Parathyroid adenoma (tissue), 2 donors: ENCODE data around the gene CUX1.

ENCODE experiments used
- H2AFZ ChIP-seq: fragments of 300-600 bp; sonication (generic); one replicate; pipeline ENCODE4 v1.7.0; 2017; ENCODE audit warnings: antibody characterized with exemption, mild to moderate bottlenecking
- H3K27ac ChIP-seq: fragments of 300-600 bp; sonication (generic); one replicate; pipeline ENCODE4 v1.7.0; 2017
- H3K27me3 ChIP-seq: fragments of 300-600 bp; sonication (generic); one replicate; pipeline ENCODE4 v1.7.0; 2017; ENCODE audit warnings: low read length; ENCODE audit not compliant: control insufficient read depth, insufficient read depth
- H3K36me3 ChIP-seq: fragments of 300-600 bp; sonication (generic); one replicate; pipeline ENCODE4 v1.7.0; 2017; ENCODE audit warnings: low read length; ENCODE audit not compliant: control insufficient read depth, insufficient read depth
- H3K4me1 ChIP-seq: fragments of 300-600 bp; sonication (generic); one replicate; pipeline ENCODE4 v1.7.0; 2017; ENCODE audit warnings: control low read depth
- H3K4me2 ChIP-seq: fragments of 300-600 bp; sonication (generic); one replicate; pipeline ENCODE4 v1.7.0; 2017; ENCODE audit warnings: low read length
- H3K4me3 ChIP-seq: fragments of 300-600 bp; sonication (generic); one replicate; pipeline ENCODE4 v1.7.0; 2017; ENCODE audit warnings: low read depth, low read length
- H3K79me2 ChIP-seq: fragments of 300-600 bp; sonication (generic); one replicate; pipeline ENCODE4 v1.7.0; 2017; ENCODE audit warnings: control low read depth
- H3K9ac ChIP-seq: fragments of 300-600 bp; sonication (generic); one replicate; pipeline ENCODE4 v1.7.0; 2017; ENCODE audit warnings: mild to moderate bottlenecking
- H3K9me3 ChIP-seq: fragments of 300-600 bp; sonication (generic); one replicate; pipeline ENCODE4 v1.7.0; 2017; ENCODE audit warnings: low read length; ENCODE audit not compliant: control insufficient read depth
- CTCF ChIP-seq: fragments of 300-600 bp; sonication (generic); IDR thresholded peaks from one replicate; pipeline ENCODE4 v1.7.0; 2017; ENCODE audit warnings: antibody characterized with exemption, mild to moderate bottlenecking
- donor health status: primary hyperparathyroidism.

CUX1 gene

GRCh38 chr7:102312317-102312716, 494.9 kb downstream of the CUX1 start:
- Histone ChIP-seq H3K36me3 (no peaks in the 10 kb centered on the region), H3K9me3 (no peaks in the 10 kb centered on the region), H3K4me2 (no peak overlapping the region), H3K4me1 (no peaks in the 10 kb centered on the region), H3K27me3 (no peaks in the 10 kb centered on the region), H3K4me3 (no peak overlapping the region), H3K9ac (no peak overlapping the region), H2AFZ (no peak overlapping the region), H3K79me2 (no peaks in the 10 kb centered on the region), H3K27ac (no peak overlapping the region)
- no peak for TF ChIP-seq CTCF

- H2AFZ ChIP-seq, result no peak overlapping the region
- no peaks in the 10 kb centered on the region for H3K36me3 ChIP-seq
- H3K4me3 ChIP-seq, result no peak overlapping the region
Observed at GRCh38 chr7:102313997-102314780, 496.8 kb downstream of the CUX1 start.

GRCh38 chr7:102317231-102318059, 500.0 kb downstream of the CUX1 start:
- no peaks in the 10 kb centered on the region for H3K79me2 ChIP-seq
- H3K4me3 ChIP-seq, result no peak overlapping the region
- no peak overlapping the region for H3K27ac ChIP-seq
- no peak overlapping the region for H3K9ac ChIP-seq
- no peak for TF ChIP-seq CTCF
- H2AFZ ChIP-seq, result no peak overlapping the region
- H3K36me3 ChIP-seq, result no peaks in the 10 kb centered on the region
- no peaks in the 10 kb centered on the region for H3K4me1 ChIP-seq
- H3K4me2 ChIP-seq, result no peak overlapping the region
- H3K27me3 ChIP-seq, result no peaks in the 10 kb centered on the region
- no peaks in the 10 kb centered on the region for H3K9me3 ChIP-seq

More at GRCh38 chr7:102313997-102314780, 496.8 kb downstream of the CUX1 start:
- H3K27me3 ChIP-seq, result no peaks in the 10 kb centered on the region
- H3K4me2 ChIP-seq, result no peak overlapping the region
- no peak overlapping the region for H3K9ac ChIP-seq
- H3K27ac ChIP-seq, result no peak overlapping the region
- TF ChIP-seq CTCF, result no peak
- H3K9me3 ChIP-seq, result no peaks in the 10 kb centered on the region
- no peaks in the 10 kb centered on the region for H3K4me1 ChIP-seq
- no peaks in the 10 kb centered on the region for H3K79me2 ChIP-seq

- no peaks in the 10 kb centered on the region for H3K36me3 ChIP-seq
- no peaks in the 10 kb centered on the region for H3K9me3 ChIP-seq
- H3K9ac ChIP-seq, result no peak overlapping the region
- H3K4me3 ChIP-seq, result no peak overlapping the region
- H3K4me1 ChIP-seq, result no peaks in the 10 kb centered on the region
- peak overlapping the region; percentile 9 for H3K27ac ChIP-seq
- no peaks in the 10 kb centered on the region for H3K79me2 ChIP-seq
- H2AFZ ChIP-seq, result no peak overlapping the region
- no peak overlapping the region for H3K4me2 ChIP-seq
- no peak for TF ChIP-seq CTCF
- no peaks in the 10 kb centered on the region for H3K27me3 ChIP-seq
Observed at GRCh38 chr7:102318482-102318971, 501.1 kb downstream of the CUX1 start.
